ENCODE data around the gene PIEZO2. TPM values are rescaled to one million over a fixed set of nuclear protein-coding genes. Genes with fewer than 3 reads are reported as not detected.

PIEZO2 gene
- polyA plus RNA-seq, 1 donor from 2014 or later: 0.30 TPM

DNA sequence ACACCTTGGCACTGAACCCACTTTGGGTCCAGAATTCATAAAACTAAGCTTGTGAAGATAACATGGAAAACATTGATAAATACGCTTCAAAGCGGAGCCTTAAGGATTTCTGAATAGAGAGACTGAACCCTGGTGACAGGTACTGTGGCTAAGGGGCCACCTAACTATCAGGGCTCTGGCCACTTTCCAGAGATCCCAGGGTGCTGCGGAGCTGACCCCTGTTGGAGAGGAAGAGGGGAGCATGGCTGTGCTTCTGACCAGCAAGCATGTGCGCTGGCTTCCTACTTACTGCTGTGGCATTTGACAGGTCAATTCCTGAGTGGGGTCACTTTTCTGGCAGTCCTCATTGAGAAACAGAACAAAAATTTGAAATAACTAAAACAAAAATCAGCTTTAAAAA, 395.2 kb downstream of the PIEZO2 start:
- TF ChIP-seq POLR2AphosphoS5 (IDR thresholded peaks at IDR 0.05): no peak
- H3K9ac ChIP-seq (ENCODE audit: low read length): no peak overlapping the region
- no peaks in the 10 kb centered on the region for H4K20me1 ChIP-seq (ENCODE audit: insufficient read depth)

DNA sequence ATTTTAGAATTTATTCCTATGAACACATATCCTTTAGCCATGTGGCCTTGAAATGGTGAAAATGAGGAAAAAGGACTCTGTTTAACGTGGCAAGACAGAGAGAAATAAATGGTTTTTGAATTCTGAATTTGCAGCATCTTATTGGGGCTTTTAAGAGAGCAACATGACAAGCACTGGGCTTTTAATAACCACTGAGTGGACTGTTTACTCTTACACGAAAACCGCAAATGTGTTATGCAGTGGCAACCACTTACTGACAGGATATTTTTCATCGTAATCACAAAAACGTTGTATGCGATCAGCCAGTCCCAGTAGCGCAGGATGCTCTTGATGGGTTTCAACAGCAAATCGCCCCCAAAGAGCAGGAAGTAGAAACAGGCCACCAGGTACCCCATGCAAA, 397.0 kb downstream of the PIEZO2 start:
- H3K4me3 ChIP-seq (ENCODE audit: low read length): no peak overlapping the region
- H3K9me2 ChIP-seq (ENCODE audit: insufficient read depth, low read length): no peaks in the 10 kb centered on the region
- H3K36me3 ChIP-seq (ENCODE audit: insufficient read depth, low read length): no peaks in the 10 kb centered on the region
- H3K27ac ChIP-seq (ENCODE audit: low read length): no peak overlapping the region
- H3F3A ChIP-seq (ENCODE audit: insufficient read depth, low read length, poor library complexity, severe bottlenecking): no peaks in the 10 kb centered on the region
- H3K79me2 ChIP-seq (replicated peaks; ENCODE audit: insufficient read depth, low read length): no peaks in the 10 kb centered on the region
- H3K27me3 ChIP-seq (ENCODE audit: insufficient read depth, low read depth, low read length): no peaks in the 10 kb centered on the region
- H3K4me2 ChIP-seq (ENCODE audit: low read length): no peak overlapping the region
- H3K9ac ChIP-seq (ENCODE audit: low read length): no peak overlapping the region
- no peak overlapping the region for H2AFZ ChIP-seq (ENCODE audit: low read depth, low read length)
- H4K20me1 ChIP-seq (ENCODE audit: insufficient read depth): no peaks in the 10 kb centered on the region
- TF ChIP-seq POLR2AphosphoS5 (IDR thresholded peaks at IDR 0.05) (no peak), RAD21 (conservative IDR thresholded peaks at IDR 0.05) (no peak), TAF1 (IDR thresholded peaks at IDR 0.05; ENCODE audit: low read depth) (no peak), SMC3 (conservative IDR thresholded peaks at IDR 0.05; ENCODE audit: poor library complexity) (no peak), MXI1 (conservative IDR thresholded peaks at IDR 0.05; ENCODE audit: poor library complexity, severe bottlenecking) (no peak), EZH2 (IDR thresholded peaks at IDR 0.05; ENCODE audit: borderline replicate concordance, insufficient read depth, low read length, poor library complexity, severe bottlenecking) (no peak), EP300 (conservative IDR thresholded peaks at IDR 0.05; ENCODE audit: poor library complexity, severe bottlenecking) (no peak)
- TF ChIP-seq, protein P1, sequence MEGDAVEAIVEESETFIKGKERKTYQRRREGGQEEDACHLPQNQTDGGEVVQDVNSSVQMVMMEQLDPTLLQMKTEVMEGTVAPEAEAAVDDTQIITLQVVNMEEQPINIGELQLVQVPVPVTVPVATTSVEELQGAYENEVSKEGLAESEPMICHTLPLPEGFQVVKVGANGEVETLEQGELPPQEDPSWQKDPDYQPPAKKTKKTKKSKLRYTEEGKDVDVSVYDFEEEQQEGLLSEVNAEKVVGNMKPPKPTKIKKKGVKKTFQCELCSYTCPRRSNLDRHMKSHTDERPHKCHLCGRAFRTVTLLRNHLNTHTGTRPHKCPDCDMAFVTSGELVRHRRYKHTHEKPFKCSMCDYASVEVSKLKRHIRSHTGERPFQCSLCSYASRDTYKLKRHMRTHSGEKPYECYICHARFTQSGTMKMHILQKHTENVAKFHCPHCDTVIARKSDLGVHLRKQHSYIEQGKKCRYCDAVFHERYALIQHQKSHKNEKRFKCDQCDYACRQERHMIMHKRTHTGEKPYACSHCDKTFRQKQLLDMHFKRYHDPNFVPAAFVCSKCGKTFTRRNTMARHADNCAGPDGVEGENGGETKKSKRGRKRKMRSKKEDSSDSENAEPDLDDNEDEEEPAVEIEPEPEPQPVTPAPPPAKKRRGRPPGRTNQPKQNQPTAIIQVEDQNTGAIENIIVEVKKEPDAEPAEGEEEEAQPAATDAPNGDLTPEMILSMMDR (IDR thresholded peaks at IDR 0.05; ENCODE audit: poor library complexity, severe bottlenecking): no peak
- TF ChIP-seq, protein P2, sequence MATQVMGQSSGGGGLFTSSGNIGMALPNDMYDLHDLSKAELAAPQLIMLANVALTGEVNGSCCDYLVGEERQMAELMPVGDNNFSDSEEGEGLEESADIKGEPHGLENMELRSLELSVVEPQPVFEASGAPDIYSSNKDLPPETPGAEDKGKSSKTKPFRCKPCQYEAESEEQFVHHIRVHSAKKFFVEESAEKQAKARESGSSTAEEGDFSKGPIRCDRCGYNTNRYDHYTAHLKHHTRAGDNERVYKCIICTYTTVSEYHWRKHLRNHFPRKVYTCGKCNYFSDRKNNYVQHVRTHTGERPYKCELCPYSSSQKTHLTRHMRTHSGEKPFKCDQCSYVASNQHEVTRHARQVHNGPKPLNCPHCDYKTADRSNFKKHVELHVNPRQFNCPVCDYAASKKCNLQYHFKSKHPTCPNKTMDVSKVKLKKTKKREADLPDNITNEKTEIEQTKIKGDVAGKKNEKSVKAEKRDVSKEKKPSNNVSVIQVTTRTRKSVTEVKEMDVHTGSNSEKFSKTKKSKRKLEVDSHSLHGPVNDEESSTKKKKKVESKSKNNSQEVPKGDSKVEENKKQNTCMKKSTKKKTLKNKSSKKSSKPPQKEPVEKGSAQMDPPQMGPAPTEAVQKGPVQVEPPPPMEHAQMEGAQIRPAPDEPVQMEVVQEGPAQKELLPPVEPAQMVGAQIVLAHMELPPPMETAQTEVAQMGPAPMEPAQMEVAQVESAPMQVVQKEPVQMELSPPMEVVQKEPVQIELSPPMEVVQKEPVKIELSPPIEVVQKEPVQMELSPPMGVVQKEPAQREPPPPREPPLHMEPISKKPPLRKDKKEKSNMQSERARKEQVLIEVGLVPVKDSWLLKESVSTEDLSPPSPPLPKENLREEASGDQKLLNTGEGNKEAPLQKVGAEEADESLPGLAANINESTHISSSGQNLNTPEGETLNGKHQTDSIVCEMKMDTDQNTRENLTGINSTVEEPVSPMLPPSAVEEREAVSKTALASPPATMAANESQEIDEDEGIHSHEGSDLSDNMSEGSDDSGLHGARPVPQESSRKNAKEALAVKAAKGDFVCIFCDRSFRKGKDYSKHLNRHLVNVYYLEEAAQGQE (IDR thresholded peaks at IDR 0.05; ENCODE audit: borderline replicate concordance): no peak
- H3K9me3 ChIP-seq (ENCODE audit: low read length): no peaks in the 10 kb centered on the region

More for the DNA sequence above, 395.2 kb downstream of the PIEZO2 start:
- H2AFZ ChIP-seq (ENCODE audit: low read depth, low read length): no peak overlapping the region
- no peaks in the 10 kb centered on the region for H3K79me2 ChIP-seq (replicated peaks; ENCODE audit: insufficient read depth, low read length)
- H3K27me3 ChIP-seq (ENCODE audit: insufficient read depth, low read depth, low read length): no peaks in the 10 kb centered on the region
- no peak overlapping the region for H3K4me3 ChIP-seq (ENCODE audit: low read length)
- H3K36me3 ChIP-seq (ENCODE audit: insufficient read depth, low read length): no peaks in the 10 kb centered on the region
- no peak overlapping the region for H3K27ac ChIP-seq (ENCODE audit: low read length)
- no peaks in the 10 kb centered on the region for H3K9me3 ChIP-seq (ENCODE audit: low read length)
- no peak overlapping the region for H3K4me2 ChIP-seq (ENCODE audit: low read length)
- H3K9me2 ChIP-seq (ENCODE audit: insufficient read depth, low read length): no peaks in the 10 kb centered on the region
- no peaks in the 10 kb centered on the region for H3F3A ChIP-seq (ENCODE audit: insufficient read depth, low read length, poor library complexity, severe bottlenecking)

DNA sequence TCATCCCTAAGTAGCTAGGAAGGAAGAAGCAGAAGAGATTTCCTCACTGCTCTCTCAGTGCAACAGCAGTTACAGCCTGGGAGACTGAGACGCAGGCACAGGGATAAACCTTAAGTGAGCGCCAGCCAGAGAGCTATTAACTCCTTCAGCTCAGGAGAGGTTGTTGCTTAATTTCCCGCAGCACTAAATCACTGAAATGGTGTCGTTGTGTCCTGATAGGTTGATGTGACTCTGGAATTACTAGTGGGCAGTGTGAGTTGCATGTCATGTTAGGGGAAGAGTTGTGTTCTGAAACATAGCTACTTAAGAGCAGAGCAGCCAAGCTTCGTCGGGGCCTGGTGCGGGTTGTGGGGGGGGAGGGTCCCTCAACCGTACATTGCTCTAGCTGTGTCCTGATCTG, 397.7 kb downstream of the PIEZO2 start:
- TF ChIP-seq TAF1 (IDR thresholded peaks at IDR 0.05; ENCODE audit: low read depth): no peak
- TF ChIP-seq EP300 (conservative IDR thresholded peaks at IDR 0.05; ENCODE audit: poor library complexity, severe bottlenecking): no peak
- TF ChIP-seq SMC3 (conservative IDR thresholded peaks at IDR 0.05; ENCODE audit: poor library complexity): no peak
- no peak for TF ChIP-seq MXI1 (conservative IDR thresholded peaks at IDR 0.05; ENCODE audit: poor library complexity, severe bottlenecking)
- no peak for TF ChIP-seq POLR2AphosphoS5 (IDR thresholded peaks at IDR 0.05)
- TF ChIP-seq, protein P2 (IDR thresholded peaks at IDR 0.05; ENCODE audit: borderline replicate concordance): no peak
- TF ChIP-seq, protein P1 (IDR thresholded peaks at IDR 0.05; ENCODE audit: poor library complexity, severe bottlenecking): no peak
- TF ChIP-seq RAD21 (conservative IDR thresholded peaks at IDR 0.05): no peak
- no peak for TF ChIP-seq EZH2 (IDR thresholded peaks at IDR 0.05; ENCODE audit: borderline replicate concordance, insufficient read depth, low read length, poor library complexity, severe bottlenecking)
- no peaks in the 10 kb centered on the region for H4K20me1 ChIP-seq (ENCODE audit: insufficient read depth)
- H2AFZ ChIP-seq (ENCODE audit: low read depth, low read length): no peak overlapping the region
- H3F3A ChIP-seq (ENCODE audit: insufficient read depth, low read length, poor library complexity, severe bottlenecking): no peaks in the 10 kb centered on the region
- H3K9me2 ChIP-seq (ENCODE audit: insufficient read depth, low read length): no peaks in the 10 kb centered on the region
- no peaks in the 10 kb centered on the region for H3K36me3 ChIP-seq (ENCODE audit: insufficient read depth, low read length)
- no peaks in the 10 kb centered on the region for H3K79me2 ChIP-seq (replicated peaks; ENCODE audit: insufficient read depth, low read length)
- H3K4me3 ChIP-seq (ENCODE audit: low read length): no peak overlapping the region
- H3K27ac ChIP-seq (ENCODE audit: low read length): no peak overlapping the region
- no peaks in the 10 kb centered on the region for H3K9me3 ChIP-seq (ENCODE audit: low read length)
- no peak overlapping the region for H3K9ac ChIP-seq (ENCODE audit: low read length)
- H3K4me2 ChIP-seq (ENCODE audit: low read length): no peak overlapping the region
- H3K27me3 ChIP-seq (ENCODE audit: insufficient read depth, low read depth, low read length): no peaks in the 10 kb centered on the region
